ENCODE results near the gene PLXNA1. TPM values are rescaled to one million over a fixed set of nuclear protein-coding genes. Genes with fewer than 3 reads are reported as not detected.
A peak's percentile ranks its signal among the peaks of the same experiment; 100 is the strongest.

Gene PLXNA1
- total and polyA plus RNA-seq, 9 of the 15 experiments (the other 6 are each of a cell fraction or from before 2014, with no cell fraction given): 0.23 to 59.9 (median 16.8) TPM

GRCh38 chr3:127017781-127018180 is 34.9 kb downstream of the PLXNA1 start:
- ATAC-seq (no peak), FAIRE-seq (no peak), DNase-seq (ENCODE audit: extremely low read depth in 1 of 4, low spot score in 3 of 4) (no peak)
- Histone ChIP-seq H3K9me3 (replicated peaks; ENCODE audit: control insufficient read depth, insufficient read depth, low read depth, low read length) (no peaks in the 10 kb centered on the region), H2AFZ (ENCODE audit: low read depth, low read length) (no peak overlapping the region), H4K20me1 (replicated peaks; ENCODE audit: control insufficient read depth, insufficient read depth, low read length) (no peaks in the 10 kb centered on the region), H3K4me1 (replicated peaks in 1 of 2; ENCODE audit: control insufficient read depth in 2 of 2, insufficient read depth in 2 of 2, low read length in 2 of 2) (peaks cover 0 to 3% of the 10 kb centered on the region in 2 experiments; a peak in 2 of 5 replicates), H3K9ac (ENCODE audit: insufficient read depth in 1 of 2, low read depth in 2 of 2, low read length in 2 of 2) (no peak overlapping the region), H3K4me2 (ENCODE audit: insufficient read depth, low read length) (no peak overlapping the region), H3K79me2 (ENCODE audit: control insufficient read depth, insufficient read depth, low read length) (no peaks in the 10 kb centered on the region), H3K4me3 (no peak overlapping the region), H3K9me1 (ENCODE audit: control insufficient read depth, insufficient read depth, low read length) (no peaks in the 10 kb centered on the region), H3K27ac (ENCODE audit: extremely low read depth, low read depth, low read length) (no peak overlapping the region), H3K36me3 (ENCODE audit: control insufficient read depth, insufficient read depth, low read length) (peaks cover 85% of the 10 kb centered on the region; the same call in 2 of the 3 replicates), H3K27me3 (ENCODE audit: control insufficient read depth in 2 of 2, insufficient read depth in 2 of 2, low read length in 2 of 2) (no peaks in the 10 kb centered on the region)
- ChIA-PET POLR2A (interaction anchor here (0.7 to 1.0 kb wide), 3 partner anchors 11 to 25 kb away, joined by 3 read pairs; no protein-coding TSS in a partner anchor), CTCF (ENCODE audit: low intra/inter-chr PET ratio) (no interaction called here)
- no TSS peak for BruUV-seq (replicated peaks)
- no peak for TF ChIP-seq POLR2B (IDR thresholded peaks at IDR 0.05; ENCODE audit: low read depth, partially characterized antibody)
- TF ChIP-seq ZNF511 (CRISPR knock-in tag; IDR thresholded peaks at IDR 0.05): no peak
- no peak for TF ChIP-seq HNRNPLL (IDR thresholded peaks at IDR 0.05; ENCODE audit: low read depth, low read length, poor library complexity, severe bottlenecking)
- no peak for TF ChIP-seq ZNF584 (CRISPR knock-in tag; IDR thresholded peaks at IDR 0.05; ENCODE audit: low read depth)
- TF ChIP-seq MEIS2 (IDR thresholded peaks at IDR 0.05; ENCODE audit: partially characterized antibody): no peak
- TF ChIP-seq POLR2G (IDR thresholded peaks at IDR 0.05; ENCODE audit: low read depth, low read length): peak; percentile 44; the same call in 1 of the 2 replicates
- 98% methylated on average over 11 of the region's 17 CpGs for WGBS (ENCODE audit: insufficient coverage, low coverage, missing lambda C conversion rate)
- in situ Hi-C loops (cut with MboI): no loop called here
- intact Hi-C loops (cut with micrococcal nuclease): no loop called here

Measured in K562 (cell line).